DLD1 (cell line): ENCODE data around the gene FYB1.
"Not testable (repeated sequence)": the region's sequence is repeated elsewhere in the genome, so short reads cannot be mapped to it uniquely, and the experiment has no call there.

Source experiments
- in situ Hi-C: cut with HindIII; loops from 2 replicates; pipeline ENCODE4 v1.10.0; 2017; ENCODE audit warnings: low sequenced_read_pairs

FYB1 gene

DNA sequence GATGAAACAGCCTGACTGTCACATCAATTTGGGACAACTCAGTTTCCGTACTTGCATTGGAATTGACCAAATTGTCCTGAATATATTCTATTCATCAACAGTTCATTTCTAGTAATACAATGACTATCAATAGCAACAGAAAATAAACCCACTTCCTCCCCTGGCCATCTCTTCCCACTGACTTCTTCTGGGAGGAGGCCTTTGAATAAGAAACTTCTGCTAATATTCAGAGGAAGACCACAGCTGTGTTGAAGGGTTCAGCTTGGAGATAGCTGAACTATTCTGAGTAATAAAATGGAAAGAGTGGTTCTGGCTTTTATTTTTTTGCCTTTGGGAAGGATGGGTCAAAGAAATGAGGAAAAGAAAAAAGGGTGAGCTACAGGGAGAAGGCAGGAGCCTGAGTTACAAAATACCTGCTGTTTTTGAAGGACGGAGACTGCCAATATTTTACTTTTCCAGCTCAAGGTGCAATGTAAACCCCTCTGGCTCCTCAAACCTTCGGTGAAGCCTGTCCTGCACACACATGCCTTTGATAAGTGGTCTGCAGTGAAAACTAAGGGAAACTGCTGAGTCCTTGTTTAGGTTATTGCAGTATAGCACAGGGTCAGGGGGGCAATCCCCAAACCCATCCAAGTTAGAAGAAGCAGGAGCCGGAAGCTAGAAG, 29.9 kb downstream of the FYB1 start:
- in situ Hi-C loops = no loop called here

DNA sequence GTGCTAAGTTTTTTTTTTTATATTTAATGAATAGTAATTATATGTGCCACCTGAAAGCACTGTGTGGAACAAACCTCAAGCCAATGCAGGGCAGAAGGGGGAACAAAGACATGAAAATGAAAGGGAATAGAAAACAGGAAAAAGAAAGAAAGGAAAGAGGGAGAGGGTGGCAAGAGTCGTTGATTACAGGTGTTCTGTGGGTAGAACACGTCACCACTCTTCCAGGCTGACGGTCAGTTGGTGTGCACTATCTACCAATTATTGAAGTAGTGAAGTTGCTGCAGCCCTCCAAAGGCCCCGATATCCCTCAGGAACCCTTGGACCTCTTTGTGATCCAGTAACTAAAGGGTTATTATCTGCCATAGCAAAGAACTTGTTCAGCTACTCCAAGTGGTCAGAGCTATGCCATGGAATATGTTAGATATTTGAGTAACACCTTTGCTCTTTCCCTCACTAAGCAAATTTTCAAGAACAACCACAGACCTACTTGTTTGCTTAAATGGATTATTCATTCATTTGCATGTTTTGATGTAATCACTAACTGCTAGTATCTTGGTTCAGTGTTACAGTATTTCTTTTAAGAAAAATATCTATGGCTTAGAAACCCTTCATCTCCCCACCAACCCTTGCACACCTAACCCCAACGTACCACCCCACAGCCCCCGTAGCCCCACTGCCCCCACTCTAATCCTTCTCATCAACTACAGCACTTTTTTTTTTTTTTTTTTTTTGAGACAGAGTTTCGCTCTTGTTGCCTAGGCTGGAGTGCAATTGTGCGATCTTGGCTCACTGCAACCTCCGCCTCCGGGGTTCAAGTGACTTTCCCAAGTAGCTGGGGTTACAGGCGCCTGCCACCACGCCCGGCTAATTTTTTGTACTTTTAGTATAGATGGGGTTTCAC, 31.3 kb downstream of the FYB1 start:
- in situ Hi-C loops = no loop called here

DNA sequence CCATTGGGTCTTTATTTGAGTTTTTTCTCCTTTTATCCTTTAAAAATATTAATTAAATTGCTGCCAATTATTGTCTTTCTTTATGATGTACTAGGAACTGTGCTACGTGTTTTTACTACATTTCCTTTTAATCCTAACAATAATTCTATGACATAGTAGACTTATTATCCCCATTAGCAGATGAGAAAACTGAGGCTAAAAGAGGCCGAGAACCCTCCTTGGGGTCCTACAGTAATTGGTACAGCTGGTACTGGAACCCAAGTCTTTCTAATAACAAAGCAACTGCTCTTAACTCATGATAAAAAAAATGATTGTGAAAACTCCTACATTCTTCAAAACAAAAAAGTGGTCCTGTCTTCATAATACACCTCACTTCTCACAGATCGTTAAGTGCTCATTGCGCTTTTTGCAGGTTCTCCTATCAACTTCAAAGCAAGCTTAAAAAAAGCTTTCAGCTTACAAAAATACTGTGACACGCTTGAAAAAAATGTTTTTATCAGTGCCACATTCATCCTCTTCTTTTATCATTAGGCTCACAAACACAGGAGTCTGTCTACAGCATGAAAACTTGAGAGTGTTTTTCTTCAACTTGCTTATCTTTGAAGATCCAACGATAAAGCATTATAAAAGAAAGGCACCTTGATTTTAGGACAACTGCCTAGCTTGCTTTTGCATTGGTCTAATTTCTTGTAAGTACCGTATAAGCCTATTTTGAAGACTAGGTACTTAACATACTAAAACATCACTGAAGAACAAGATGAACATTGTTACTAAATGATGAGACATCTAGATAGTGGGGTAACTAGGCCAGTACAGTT, 32.4 kb downstream of the FYB1 start:
- in situ Hi-C loops = no loop called here

DNA sequence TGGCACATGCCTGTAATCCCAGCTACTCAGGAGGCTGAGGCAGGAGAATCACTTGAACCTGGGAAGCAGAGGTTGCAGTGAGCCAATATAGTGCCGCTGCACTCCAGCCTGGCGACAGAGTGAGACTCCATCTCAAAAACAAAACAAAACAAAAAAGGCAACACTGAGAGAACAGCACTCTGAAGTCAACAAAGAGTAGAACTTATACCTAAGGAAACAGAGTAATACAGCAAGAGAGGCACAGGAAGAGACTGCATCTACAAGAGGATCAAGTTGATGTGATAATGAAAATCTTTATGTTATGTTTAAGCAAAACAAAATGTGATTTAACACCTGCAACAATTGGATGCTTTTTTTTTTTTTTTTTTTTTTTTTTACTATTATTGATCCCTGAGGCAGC, 33.1 kb downstream of the FYB1 start:
- in situ Hi-C loops = no loop called here

DNA sequence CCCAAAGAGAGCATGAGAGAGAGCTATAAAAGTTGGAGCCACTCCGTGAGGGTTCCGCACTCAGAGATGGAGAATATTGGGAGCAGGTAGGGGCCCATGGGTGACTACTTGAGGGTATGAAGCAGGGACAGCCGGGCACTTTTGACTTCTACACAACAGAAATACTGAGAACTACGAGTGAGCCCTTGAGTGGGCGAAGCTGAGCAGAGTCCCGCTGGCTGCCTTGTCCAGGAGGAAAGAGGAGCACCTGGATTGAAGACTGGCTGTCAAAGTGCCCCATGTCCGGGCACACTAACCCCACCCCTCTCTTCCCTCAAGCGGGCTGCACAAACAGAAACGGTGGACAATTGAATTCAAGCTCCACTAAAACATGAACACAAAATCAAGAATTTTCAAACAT, 33.6 kb downstream of the FYB1 start:
- in situ Hi-C loops = no loop called here

DNA sequence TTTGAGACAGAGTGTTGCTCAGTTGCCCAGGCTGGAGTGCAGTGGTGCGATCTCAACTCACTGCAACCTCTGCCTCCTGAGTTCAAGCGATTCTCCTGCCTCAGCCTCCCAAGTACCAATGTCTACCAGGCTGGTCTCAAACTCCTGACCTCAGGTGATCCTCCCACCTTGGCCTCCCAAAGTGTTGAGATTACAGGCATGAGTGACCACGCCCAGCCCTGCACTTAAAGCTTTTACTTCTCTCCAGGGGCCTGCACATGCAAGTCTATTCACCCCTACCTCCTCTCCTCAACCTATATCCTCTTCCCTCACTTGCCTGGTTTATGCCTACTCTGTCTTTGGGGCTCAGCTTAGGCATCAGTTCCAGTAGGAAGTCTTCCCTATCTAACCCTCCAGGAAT, 39.8 kb downstream of the FYB1 start:
- in situ Hi-C loops = not testable (repeated sequence)

DNA sequence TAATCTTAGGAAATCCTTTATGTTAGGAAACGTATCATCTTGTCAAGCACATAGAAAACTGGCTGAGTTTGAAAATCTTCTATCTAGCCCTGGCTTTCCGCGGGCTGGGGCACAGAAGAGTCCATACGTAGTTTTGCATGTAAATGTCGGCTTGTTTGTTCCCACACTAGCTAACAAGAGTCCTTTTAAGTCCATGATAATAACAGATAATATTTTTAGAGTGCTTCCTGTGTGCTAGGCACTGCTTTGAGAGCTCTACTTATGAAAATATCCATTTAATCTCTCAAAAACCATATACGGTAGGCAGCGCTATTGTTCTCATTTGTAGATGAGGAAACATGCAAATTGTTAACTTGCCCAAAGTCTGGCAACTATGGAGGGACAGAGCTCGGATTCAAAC, 40.5 kb downstream of the FYB1 start:
- in situ Hi-C loops = no loop called here

DNA sequence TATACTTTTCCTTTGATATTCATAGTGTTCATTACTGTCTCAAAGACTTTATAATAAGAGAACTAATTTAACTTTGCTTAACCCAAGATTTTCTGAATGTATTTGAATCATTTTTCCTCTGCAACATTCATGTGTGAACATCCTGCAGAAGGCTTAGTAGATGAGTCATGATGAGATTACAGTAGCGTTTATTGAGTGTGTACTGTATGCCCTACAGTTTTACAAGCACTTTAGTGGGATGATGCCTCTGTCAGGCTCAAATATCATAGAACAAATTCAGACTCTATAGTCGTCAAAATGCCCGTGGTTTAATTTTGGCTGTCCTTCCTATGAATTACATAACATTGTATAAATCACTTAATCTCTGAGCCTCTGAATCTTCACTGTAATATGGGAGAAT, 41.2 kb downstream of the FYB1 start:
- in situ Hi-C loops = no loop called here

DNA sequence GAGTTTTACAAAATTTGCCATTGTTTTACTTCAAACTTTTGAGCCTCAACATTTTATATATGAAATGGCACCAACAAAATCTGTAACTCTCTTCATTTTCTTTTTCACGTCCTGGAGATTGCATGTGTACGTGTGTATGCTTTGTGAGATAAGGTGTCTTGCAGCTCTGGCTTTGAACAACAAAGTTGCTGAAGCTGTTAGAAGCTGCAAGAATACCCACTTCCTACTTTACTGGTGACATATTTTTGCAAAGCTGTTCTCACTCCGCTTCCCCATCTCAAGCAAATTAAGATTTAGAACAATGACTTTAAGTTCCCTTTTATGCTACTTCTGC, 41.8 kb downstream of the FYB1 start:
- in situ Hi-C loops = no loop called here

DNA sequence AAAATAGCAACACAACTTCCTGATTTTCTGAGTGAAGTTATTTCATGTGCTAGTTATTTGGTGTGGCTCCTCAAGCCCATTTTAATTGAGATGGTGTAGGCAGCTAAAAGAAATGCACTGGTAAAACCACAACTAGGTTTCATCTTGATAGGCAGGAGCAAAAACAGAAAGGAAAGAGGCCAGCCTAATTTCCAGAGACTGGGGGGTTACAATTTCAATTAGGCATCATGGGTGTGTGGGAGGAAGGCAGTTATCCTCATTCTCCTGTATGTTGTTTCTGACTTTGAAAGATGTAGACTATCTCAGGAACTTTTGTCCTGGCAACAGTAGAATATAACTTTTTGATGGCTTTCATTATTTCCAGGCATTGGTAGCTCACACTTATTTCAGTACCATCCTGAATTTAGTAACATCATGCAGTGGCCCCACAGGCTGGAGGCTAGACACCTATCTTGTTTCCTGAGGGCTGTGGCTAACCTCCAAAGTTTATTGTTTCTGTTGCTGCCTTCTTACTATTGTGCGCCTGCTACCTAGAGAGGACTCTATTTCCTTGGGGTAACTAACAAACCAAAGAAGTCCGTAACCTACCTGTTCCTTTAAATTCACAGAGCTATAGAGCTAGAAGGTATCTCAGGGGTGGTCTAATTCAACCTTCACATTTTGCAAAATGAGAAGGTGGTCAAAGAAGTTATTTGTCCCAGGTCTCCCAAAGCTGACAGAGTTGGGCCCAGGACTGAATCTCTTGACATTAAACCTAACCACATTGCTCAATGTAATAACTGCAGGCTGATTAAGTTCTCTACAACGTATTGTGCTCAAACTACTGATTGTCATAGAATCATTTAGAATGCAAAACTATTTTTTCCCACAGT, 42.4 kb downstream of the FYB1 start:
- in situ Hi-C loops = no loop called here

DNA sequence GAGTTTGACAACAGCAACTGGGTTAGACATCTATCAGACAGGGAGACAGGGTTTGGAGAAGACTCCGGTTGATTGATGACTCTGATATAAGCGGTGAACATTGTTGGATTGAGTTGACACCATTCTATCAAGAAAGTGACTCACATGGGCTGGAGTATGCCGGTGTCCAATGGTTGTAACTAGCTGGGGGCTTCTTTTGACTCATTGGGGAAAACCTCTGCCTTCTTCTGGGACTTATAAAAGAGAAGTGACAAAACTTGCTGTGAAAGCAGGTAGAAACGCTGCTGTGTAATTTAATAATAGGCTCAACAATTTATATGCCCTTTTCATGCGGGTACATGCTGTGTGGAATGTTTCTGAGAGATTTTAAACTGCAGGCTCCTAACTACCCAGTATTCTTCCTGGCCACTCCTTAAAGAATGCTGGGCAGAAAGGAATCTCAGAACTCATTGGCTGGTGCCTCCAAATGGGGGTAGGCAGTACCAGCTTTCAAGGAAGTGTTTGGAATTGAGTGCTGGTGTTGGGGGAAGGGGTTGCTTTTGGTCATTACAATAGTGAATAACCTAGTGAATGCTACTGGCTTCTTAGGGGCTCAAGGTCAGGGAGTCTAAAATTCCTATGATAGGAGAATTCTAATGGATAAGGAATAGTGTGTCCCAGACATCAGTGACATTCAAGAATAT, 43.9 kb downstream of the FYB1 start:
- in situ Hi-C loops = no loop called here

DNA sequence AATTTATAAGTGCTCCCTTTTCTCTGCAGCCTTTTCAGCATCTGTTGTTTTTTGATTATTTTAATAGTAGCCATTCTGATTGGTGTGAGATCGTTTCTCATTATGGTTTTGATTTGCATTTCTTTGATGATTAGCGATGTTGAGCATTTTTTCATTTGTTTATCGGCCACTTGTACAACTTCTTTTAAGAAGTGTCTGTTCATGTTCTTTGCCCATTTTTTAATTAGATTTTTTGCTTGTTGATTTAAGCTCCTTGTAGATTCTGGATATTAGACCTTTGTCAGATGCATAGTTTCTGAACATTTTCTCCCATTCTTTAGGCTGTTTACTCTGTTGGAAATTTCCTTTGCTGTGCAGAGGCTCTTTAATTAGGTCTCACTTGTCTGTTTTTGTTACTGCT, 46.3 kb downstream of the FYB1 start:
- in situ Hi-C loops = no loop called here

DNA sequence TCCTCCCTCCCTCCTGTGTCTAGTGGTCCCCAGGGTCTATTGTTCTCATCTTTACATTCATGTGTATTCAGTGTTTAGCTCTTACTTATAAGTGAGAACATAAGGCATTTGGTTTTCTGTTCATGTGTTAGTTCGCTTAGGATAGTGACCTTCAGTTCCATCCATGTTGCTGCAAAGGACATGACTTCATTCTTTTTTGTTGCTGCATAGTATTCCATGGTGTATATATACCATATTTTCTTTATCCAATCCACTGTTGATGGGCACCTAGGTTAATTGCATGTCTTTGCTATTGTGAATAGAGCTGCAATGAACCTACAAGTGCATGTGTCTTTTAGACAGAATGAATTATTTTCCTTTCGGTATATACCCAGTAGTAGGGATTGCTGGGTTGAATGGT, 46.8 kb downstream of the FYB1 start:
- in situ Hi-C loops = no loop called here

DNA sequence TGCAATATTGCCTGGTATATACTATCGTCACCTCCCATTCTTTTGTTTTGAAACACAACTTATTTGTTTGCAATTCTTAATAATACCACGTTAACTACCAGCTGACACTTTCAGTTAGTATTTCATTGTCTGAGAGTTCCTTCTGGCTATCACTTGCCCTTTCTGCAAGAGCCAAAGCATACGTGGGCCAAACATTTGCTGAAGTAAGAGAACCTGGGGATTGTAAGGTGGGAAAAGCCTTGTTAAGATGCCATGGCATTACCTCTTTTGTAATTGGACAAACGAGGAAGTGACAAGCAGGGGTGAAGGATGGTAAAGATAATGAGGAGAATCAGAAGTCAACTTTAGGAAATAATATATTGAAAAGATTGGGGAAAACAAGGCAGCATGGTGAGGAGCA, 47.7 kb downstream of the FYB1 start:
- in situ Hi-C loops = no loop called here

DNA sequence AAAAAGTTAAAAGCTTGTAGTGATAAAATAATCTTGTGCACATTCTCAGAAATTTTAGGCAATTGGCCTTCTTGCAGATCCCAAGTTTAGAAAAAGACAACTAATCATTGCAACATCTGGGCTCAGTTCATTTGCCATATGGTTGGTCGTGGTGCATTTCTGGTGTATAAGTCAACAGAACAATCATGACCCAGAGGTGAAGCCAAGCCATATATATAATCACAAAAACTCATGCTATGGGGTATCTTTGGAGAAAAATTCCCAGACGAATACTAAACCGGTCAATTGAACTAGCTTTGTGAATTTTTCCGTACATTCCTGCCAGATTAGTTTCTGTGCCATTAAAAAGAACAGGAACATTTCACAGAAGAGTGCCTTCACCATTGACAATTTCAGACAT, 50.3 kb downstream of the FYB1 start:
- in situ Hi-C loops = no loop called here

DNA sequence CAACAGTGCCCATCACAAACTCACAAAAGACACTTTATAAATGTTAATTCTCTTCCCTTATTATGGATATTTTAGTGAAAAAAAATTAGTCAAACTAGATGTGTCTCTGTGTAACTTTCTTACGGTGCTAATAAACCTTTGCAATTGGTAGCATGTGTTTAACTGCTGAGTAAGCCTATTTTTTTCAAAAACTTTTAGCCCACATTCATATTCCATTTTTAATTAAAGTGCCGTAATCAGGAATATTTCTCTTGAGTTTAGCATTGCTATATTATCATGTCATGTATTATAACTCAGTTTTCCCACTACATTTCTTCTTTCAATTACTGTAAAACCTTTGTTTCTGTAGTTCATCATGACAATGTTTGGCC, 51.4 kb downstream of the FYB1 start:
- in situ Hi-C loops = no loop called here

DNA sequence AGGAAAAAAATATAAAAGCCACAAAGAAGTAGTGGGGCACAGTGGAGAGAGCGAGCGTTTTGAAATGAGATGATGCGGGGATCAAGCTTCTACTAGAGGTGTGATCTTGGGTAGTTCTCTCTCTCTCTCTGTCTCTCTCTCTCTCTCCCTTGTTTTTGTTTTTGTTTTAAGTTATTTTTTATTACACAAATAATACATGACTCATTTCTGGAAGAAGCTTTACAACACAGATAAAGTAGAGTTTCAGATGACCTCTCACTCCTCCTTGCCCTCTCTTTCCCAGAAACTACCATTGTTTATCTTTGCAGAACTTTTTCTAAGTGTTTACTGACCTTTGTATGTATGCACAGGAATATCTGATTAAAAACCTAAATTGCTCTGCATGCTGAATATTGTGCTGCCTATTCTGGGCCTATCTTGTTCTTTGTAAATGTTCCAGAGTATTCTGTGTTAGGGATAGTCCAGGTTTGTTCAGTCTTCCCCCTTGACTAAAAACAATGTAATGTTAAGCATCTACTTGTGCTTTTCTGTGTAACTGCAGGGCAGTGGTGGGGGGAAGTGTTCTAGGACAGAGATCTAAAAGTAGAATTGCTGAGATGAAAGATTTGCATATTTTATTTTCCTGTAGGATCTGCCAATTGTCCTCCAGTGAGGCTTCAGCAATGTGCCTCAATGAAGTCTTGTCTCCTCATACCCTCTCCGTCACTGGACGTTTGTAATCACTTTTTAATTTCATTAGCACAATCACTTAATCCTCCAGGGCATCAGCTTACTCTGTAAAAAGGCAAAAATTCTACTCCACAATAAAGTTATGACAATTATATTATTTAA, 52.0 kb downstream of the FYB1 start:
- in situ Hi-C loops = no loop called here

DNA sequence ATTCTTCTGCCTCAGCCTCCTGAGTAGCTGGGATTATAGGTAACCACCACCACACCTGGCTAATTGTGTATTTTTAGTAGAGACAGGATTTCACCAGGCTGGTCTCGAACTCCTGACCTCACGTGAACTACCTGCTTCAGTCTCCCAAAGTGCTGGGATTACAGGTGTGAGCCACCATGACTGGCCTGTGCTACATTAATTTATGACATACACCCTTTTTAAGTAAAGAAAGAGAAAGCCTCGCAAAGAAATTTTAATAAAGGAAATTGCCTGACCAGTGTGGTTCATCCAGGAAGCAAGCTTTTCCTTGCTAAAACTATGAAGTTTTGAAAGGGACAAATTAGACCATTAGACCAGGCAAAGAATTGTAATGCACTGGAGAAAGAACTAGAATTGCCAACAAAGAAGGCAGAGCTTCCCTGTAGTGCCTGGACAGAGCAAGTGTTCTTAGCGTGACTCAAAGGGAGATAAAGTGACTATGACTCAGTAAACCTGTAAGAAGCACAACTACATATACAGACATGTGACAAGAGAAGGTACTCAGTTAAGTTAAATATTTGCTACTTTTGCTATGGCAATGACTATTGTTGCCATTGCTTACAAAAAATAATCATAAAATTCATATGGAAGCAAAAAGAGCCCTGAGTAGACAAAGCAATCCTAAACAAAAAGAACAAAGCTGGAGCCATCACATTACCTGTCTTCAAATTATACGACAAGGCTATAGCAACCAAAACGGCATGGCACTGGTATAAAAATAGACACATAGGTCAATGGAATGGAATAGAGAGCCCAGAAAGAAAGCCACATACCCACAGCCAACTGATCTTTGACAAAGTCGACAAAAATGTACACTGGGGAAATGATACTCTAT, 54.6 kb downstream of the FYB1 start:
- in situ Hi-C loops = no loop called here

DNA sequence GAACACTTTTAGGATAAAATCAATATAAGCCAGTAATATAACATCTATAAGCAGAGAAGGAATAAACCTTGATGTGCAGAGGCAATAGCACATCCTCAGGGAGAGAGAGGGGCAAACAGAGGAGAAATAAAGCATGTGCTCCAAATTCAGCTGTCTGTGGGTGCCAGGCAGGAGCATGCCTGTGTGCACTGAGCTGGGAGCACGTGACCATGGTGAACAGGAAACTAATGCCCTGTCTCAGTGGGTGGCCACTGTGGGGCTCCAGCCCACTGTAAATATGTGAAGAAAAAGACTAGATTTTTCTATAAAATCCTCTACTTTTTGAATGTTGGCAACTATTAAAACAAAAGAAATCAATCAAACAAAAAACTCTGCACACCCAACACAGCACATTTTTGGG, 55.3 kb downstream of the FYB1 start:
- in situ Hi-C loops = no loop called here
